HG03460 (cell line): ENCODE data around the gene AKAP13.
"Not testable (repeated sequence)": the region's sequence is repeated elsewhere in the genome, so short reads cannot be mapped to it uniquely, and the experiment has no call there.

Source experiments
- ATAC-seq: cut with Tn5 transposase; IDR thresholded peaks from one replicate; pipeline ENCODE4 v1.9.1; 2021; ENCODE audit not compliant: unreplicated experiment

Gene AKAP13

GRCh38 chr15:85780225-85780985, 400.0 kb downstream of the AKAP13 start:
- ATAC-seq: no peak

- no peak for ATAC-seq
Observed at GRCh38 chr15:85781099-85781498, 400.7 kb downstream of the AKAP13 start.

GRCh38 chr15:85782064-85782463, 401.7 kb downstream of the AKAP13 start:
- ATAC-seq: no peak

- no peak for ATAC-seq
Observed at GRCh38 chr15:85785887-85786780, 405.7 kb downstream of the AKAP13 start.

GRCh38 chr15:85786781-85787114, 406.3 kb downstream of the AKAP13 start:
- ATAC-seq: no peak

- ATAC-seq: no peak
Observed at GRCh38 chr15:85788771-85789495, 408.5 kb downstream of the AKAP13 start.

- ATAC-seq: no peak
Observed at GRCh38 chr15:85789496-85789875, 409.1 kb downstream of the AKAP13 start.

GRCh38 chr15:85792102-85792731, 411.8 kb downstream of the AKAP13 start:
- ATAC-seq: no peak

- no peak for ATAC-seq
Observed at GRCh38 chr15:85792912-85793590, 412.6 kb downstream of the AKAP13 start.

GRCh38 chr15:85793641-85794597, 413.5 kb downstream of the AKAP13 start:
- ATAC-seq: peak; percentile 43

- peak; percentile 98 for ATAC-seq
Observed at GRCh38 chr15:85794598-85795336, 414.4 kb downstream of the AKAP13 start, which contains the start of gene KLHL25. KLHL25 (minus strand) TSS chr15:85794925; CDS start chr15:85769810, 25,115 bp downstream.

GRCh38 chr15:85795337-85796305, 415.2 kb downstream of the AKAP13 start:
- ATAC-seq: no peak

GRCh38 chr15:85796371-85796770, 416.0 kb downstream of the AKAP13 start:
- ATAC-seq: not testable (repeated sequence)
